Activated gamma-delta T cell (primary cell): ENCODE data around the gene ZNF764.
A peak's percentile ranks its signal among the peaks of the same experiment; 100 is the strongest.
"Not testable (repeated sequence)": the region's sequence is repeated elsewhere in the genome, so short reads cannot be mapped to it uniquely, and the experiment has no call there.

Experiments
- DNase-seq: peaks from one replicate; lab custom pipeline; 2025; lab: John Stamatoyannopoulos, UW

ZNF764 gene

GRCh38 chr16:30548416-30549253 lies 9.5 kb downstream of the ZNF764 start:
- DNase-seq, result no peak

DNA sequence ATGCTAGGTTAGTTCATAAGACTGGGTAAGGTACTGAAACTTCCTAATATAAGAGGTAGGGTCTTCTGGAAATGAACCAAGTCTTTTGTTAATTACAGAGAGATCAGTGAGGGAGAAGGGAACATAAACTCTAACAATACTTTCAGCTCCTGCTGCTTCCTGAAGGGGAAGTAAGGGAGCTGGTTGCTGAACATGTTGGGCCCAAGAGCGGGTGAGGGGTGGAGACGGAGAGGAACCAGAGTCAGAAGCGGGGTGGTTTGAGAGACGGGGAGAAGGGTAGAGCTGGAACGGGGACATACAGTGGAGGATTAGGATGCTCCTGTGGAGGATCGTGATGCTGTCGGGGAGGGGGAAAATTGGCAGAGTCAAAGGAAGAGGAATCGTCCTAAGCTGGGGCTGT lies 12.1 kb downstream of the ZNF764 start:
- DNase-seq, result no peak

DNA sequence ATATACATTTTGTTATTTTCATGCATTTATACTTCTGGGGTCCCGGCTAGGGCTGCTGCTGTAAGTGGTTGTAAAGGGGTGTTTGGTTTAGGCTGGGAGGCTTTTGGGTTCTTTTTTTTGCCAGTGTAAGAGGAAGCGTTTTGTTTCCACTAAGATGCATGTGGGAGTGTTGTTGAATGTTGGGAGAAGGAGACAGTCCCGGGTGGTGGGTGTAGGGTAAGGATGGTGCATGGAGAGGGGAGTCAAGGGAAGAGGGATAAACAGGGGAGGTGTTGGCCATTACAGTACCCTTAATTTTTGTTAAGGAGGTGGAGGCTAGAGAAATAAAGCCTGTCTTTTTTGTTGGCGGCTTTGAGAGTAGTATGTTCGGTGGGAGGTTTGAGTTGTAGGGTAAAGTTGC lies 15.1 kb downstream of the ZNF764 start:
- DNase-seq, result no peak

DNA sequence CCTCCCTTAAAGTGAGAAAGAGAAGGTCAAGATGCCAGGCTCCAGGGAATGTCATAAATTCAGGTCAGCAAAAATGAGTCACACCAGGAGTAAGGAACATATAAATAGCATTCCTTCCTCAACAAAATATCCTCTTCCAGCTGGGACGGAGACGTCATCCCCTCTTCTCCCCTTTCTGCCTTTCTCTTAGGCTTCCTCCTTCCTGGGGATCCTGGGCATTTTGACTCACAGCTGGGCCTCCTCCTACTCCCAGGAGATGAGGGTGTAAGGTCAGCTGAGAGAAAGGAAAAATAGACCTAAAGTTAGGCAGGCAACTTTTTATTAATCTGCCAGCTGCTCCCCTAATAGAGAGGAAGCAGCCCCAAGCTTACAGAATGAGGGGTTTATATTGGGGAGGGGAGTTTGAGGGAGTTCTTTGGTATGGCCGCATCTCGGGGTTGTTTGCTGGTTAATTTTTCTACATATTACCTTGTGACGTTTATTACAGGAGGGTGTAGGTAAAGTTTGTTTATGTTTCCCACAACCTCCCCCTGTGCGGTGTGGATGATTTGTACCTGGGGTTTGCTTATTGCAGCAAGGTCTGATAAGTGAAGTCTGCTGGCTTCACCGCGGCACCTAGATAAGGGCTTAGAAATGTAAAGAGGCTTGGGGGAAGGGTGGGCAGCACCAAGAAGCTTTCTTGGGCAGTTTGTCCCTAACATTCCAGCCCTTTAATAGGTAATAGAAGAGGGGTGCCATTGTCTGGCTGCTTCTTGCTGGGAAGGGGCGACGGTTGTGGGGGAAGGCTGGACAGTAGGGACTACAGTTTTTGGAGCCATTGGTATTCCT lies 16.5 kb downstream of the ZNF764 start:
- DNase-seq, result no peak

DNA sequence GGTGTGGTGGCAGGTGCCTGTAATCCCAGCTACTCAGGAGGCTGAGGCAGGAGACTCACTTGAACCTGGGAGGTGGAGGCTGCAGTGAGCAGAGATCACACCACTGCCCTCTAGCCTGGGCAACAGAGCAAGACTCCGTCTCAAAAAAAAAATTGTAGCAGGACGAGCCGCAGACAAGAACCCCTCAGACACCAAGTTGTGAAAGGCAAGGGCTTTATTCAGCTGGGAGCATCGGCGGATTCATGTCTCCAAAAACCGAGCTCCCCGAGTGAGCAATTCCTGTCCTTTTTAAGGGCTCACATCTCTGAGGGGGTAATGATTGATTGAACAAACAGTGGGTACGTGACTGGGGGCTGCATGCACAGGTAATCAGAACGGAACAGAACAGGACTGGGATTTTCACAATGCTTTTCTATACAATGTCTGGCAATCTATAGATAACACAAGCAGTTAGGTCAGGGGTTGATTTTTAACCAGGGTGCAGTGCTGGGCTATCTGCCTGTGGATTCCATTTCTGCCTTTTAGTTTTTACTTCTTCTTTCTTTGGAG lies 17.2 kb downstream of the ZNF764 start:
- not testable (repeated sequence) for DNase-seq

- DNase-seq, result not testable (repeated sequence)
Measured at GRCh38 chr16:30539986-30540526, 18.1 kb downstream of the ZNF764 start.

- no peak for DNase-seq
Measured at GRCh38 chr16:30539000-30539964, 18.9 kb downstream of the ZNF764 start.

- DNase-seq, result not testable (repeated sequence)
Measured at GRCh38 chr16:30536391-30537024, 21.7 kb downstream of the ZNF764 start.

GRCh38 chr16:30535777-30536190 lies 22.4 kb downstream of the ZNF764 start:
- no peak for DNase-seq

DNA sequence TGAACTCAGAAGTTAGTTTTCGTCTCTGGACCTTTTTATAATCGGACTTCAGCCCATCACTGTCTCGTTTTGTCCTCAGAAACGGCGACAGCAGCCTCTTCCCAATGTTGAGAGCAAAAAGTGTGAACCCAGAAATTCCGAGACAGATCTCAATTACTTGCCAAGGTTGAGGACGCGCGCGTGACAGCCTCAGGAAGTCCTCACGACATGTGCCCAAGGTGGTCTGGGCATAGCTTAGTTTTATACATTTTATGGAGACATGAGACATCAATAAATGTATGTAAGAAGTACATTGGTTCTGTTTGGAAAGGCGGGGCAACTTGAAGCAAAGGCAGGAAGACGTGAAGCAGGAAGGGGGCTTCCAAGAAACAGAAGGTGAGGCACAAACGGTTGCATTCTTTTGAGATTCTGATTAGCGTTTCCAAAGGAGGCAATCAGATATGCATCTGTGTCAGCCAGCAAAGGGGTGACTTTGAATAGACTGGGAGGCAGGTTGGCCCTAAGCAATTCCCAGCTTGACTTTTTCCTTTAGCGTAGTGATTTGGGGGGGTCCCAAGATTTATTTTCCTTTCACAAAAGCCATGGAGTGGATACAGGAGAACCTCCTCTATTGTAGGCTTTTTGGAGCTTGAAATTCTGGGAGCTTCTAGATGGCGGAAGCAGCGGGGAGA lies 22.9 kb downstream of the ZNF764 start:
- DNase-seq, result no peak

DNA sequence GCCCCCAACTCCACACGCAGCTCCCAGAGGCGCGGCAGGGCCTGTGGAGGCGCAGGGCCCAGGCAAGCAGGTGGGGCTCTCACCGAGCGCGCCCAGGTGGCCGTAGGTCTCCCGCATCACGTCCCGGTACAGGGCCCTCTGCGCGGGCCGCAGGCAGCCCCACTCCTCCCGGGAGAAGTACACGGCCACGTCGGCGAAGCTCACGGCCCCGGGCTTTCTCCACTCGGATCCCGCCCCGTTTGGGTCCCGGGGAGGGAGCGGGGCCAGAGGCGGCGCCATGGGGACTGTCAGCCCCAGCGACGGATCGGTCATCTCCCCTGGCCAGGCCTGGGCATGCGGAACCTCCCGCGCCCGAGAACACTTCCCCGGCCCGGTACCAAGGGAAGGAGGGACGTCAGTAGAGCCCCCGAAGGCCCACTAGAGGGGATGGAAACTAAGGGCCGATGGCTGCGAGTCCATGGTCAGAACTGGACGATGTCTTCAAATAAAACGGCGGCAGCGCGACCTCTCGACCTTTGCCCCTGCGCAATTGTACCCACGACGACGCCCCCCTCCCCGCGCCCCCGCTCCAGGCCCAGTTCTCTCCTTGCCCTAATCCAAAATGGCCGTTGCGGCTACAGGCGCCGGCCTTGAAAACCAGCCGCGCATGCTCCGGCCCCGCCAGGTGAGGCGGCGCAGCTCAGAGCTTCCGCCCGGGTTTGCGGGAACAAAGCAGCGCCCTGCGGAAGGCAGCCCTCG lies 23.6 kb downstream of the ZNF764 start, which contains the start of gene ZNF747:
TSS of gene ZNF747 (minus strand) at position 491 of the 738 bp plus-strand sequence. CDS start at position 312, 179 bp downstream.
- DNase-seq, result peak; percentile 80

DNA sequence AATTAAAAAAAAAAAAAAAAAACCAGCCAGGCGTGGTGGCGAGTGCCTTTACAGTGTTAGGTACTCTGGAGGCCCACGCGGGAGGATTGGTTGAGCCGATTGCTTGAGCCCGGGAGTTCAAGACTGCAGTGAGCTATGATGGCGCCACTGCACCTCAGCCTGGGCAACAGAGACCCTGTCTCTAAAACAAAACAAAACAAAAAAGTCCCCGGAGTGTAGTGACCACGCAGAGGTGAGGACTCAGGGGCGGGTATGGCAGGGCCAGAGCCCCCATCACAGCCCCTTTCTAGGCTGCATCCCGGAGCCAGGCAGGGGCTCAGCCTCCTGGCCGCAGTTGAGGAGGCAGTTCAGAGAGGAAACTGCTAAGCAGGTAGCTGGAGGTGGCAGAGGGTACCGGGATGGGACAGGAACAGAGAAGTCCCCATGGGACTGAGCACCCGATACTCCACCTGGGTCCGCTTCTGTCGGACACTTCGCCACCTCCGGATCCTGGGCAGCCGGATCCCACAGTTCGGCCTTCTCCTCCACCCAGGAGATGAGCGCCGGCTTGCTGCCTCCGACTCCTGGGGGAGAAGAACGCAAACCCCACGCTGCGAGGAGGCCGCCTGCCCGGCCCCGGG lies 24.3 kb downstream of the ZNF764 start:
- DNase-seq, result no peak

GRCh38 chr16:30533146-30533522 lies 25.0 kb downstream of the ZNF764 start:
- DNase-seq, result no peak

DNA sequence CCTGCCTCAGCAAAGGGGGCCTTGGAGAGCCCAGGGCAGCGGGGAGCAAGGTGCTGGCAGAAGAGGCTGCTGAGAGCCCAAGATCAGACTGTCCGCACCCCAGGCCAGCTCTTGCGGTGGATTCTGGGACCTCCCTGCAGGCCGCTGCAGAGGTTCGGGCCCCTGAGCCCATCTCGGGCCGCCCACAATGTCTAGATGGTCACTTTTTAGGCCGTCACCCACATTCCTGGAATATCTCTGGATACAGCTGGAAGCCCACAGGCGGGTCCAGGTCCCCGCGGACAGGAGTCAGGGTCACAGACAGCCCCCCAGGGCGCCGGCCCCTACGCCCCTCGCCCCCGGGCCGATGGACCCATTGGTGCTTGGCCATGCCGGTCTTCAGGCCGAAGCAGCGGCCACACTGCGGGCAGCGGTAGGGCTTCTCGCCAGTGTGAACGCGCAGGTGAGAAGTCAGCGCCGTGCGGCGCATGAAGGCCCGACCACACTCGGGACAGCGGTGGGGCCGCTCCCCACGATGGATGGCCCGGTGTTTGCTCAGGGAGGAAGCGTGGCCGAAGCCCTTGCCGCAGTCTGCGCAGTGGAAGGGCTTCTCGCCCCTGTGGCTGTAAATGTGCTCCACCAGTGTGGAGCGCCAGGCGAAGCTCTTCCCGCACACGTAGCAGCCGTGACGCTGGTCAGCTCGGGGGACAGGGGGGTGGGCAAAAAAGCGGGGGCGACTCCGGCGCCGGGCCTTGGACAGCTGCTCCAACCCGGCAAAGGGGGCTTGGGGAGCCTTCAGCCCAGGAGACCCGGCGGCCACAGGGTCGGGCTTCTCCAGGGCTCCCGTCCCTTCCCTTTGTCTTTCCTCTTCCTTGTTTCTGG lies 25.7 kb downstream of the ZNF764 start:
- DNase-seq, result no peak

- no peak for DNase-seq
Measured at GRCh38 chr16:30530163-30531037, 27.8 kb downstream of the ZNF764 start.

GRCh38 chr16:30528799-30529457 lies 29.2 kb downstream of the ZNF764 start:
- DNase-seq, result no peak
